Fibroblast of lung (primary cell): ENCODE data around the gene HSPB6.

Experiments
- CTCF ChIP-seq, 2 donors: IDR thresholded peaks in 1 of 2; conservative IDR thresholded peaks in 1 of 2; 1 replicate in 1 of 2; 2 replicates in 1 of 2; pipeline ENCODE4 v1.5.1; 2011 to 2012; ENCODE audit warnings: low read length in 2 of 2, control low read depth in 1 of 2, inconsistent platforms in 1 of 2, low read depth in 1 of 2, mild to moderate bottlenecking in 1 of 2
- EZH2 ChIP-seq: IDR thresholded peaks from 2 replicates; pipeline ENCODE4 v1.5.1; 2012; ENCODE audit warnings: low read length, control low read depth, mild to moderate bottlenecking; ENCODE audit errors: missing control alignments

- TF ChIP-seq CTCF (conservative IDR thresholded peaks at IDR 0.05 in 1 of 2, IDR thresholded peaks at IDR 0.05 in 1 of 2; ENCODE audit: low read depth in 1 of 2, low read length in 2 of 2) (no peak), EZH2 (no peak)
These were observed 27.9 kb upstream of the HSPB6 start for GRCh38 chr19:35784503-35785338.
